ENCODE data around the gene RCN2.

DNA sequence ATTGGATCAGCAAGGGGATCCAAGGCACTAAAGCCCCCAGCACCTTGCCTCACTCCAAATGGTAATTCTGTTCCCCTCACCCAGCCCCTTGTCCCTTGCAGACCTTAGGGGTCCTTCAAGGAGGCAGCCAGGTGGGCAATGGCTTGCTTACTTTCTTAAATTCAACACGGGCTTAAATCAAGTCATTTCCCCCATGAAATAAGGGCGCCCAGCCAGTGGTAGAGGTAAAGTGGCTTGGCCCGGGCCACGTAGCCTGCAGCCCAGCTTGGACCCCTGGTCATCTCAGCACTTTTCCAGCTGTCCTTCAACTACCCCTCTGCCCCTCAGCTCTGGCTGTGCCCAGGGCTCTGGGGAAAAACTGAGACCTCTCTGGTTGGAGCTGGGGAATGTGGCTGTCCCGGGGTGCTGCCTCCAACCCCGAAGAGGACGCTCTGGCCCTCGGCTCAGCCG, 64.6 kb downstream of the RCN2 start:
- TF ChIP-seq, protein P1, sequence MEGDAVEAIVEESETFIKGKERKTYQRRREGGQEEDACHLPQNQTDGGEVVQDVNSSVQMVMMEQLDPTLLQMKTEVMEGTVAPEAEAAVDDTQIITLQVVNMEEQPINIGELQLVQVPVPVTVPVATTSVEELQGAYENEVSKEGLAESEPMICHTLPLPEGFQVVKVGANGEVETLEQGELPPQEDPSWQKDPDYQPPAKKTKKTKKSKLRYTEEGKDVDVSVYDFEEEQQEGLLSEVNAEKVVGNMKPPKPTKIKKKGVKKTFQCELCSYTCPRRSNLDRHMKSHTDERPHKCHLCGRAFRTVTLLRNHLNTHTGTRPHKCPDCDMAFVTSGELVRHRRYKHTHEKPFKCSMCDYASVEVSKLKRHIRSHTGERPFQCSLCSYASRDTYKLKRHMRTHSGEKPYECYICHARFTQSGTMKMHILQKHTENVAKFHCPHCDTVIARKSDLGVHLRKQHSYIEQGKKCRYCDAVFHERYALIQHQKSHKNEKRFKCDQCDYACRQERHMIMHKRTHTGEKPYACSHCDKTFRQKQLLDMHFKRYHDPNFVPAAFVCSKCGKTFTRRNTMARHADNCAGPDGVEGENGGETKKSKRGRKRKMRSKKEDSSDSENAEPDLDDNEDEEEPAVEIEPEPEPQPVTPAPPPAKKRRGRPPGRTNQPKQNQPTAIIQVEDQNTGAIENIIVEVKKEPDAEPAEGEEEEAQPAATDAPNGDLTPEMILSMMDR (conservative IDR thresholded peaks at IDR 0.05 in 1 of 2, IDR thresholded peaks at IDR 0.05 in 1 of 2; ENCODE audit: low read depth in 1 of 2, low read length in 2 of 2) = no peak
- TF ChIP-seq EZH2 (IDR thresholded peaks at IDR 0.05; ENCODE audit: low read length, missing control alignments) = no peak

Measured in fibroblast of lung (primary cell).